IMR-90 (cell line): ENCODE measurements around the gene MS4A18. TPM values are rescaled to one million over a fixed set of nuclear protein-coding genes. Genes with fewer than 3 reads are reported as not detected.

Experiments used
- ATAC-seq: fragments of 200-7000 bp; cut with Tn5 transposase; 2 replicates; pipeline ENCODE4 v1.9.1; 2020; ENCODE audit warnings: low read depth, mild to moderate bottlenecking, moderate library complexity
- BruUV-seq: library from RNA; stranded (reverse); fragments of 400-500 nt; replicated peaks from 2 replicates; lab custom pipeline; 2021; lab: Mats Ljungman, UMichigan
- CTCF ChIA-PET: fragments of 300-600 bp; formaldehyde crosslinking; extraction: SDS; loops from one replicate; lab custom pipeline; 2021; ENCODE audit warnings: antibody characterized with exemption; lab: Yijun Ruan, JAX
- POLR2A ChIA-PET: fragments of 300-600 bp; sonication (Branson Sonifier 250); formaldehyde crosslinking; loops from one replicate; lab custom pipeline; 2022; ENCODE audit warnings: antibody characterized with exemption; ENCODE audit not compliant: unreplicated experiment; lab: Charles Lee
- DNase-seq: peaks from one replicate; pipeline ENCODE4 v3.0.0; 2013
- H2AFZ ChIP-seq: replicated peaks from 2 replicates; pipeline ENCODE3; 2013; ENCODE audit warnings: low read length, mild to moderate bottlenecking; ENCODE audit not compliant: poor library complexity
- H2AK5ac ChIP-seq: 2 replicates; pipeline ENCODE4 v1.6.1; 2013; ENCODE audit warnings: low read depth, low read length, inconsistent platforms
- H2AK9ac ChIP-seq: replicated peaks from 2 replicates; pipeline ENCODE3; 2013; ENCODE audit warnings: mild to moderate bottlenecking, low read depth, low read length, moderate library complexity; ENCODE audit not compliant: poor library complexity
- H2BK120ac ChIP-seq: 2 replicates; pipeline ENCODE4 v1.6.1; 2013; ENCODE audit warnings: low read depth, low read length, inconsistent platforms
- H2BK15ac ChIP-seq: 3 replicates; pipeline ENCODE4 v1.6.1; 2013; ENCODE audit warnings: low read depth, low read length, inconsistent platforms
- H2BK20ac ChIP-seq: 2 replicates; pipeline ENCODE4 v1.6.1; 2013; ENCODE audit warnings: low read depth, mild to moderate bottlenecking, inconsistent platforms, low read length, moderate library complexity
- H2BK5ac ChIP-seq: 2 replicates; pipeline ENCODE4 v1.6.1; 2013; ENCODE audit warnings: mild to moderate bottlenecking, low read depth, low read length, inconsistent platforms; ENCODE audit not compliant: poor library complexity, severe bottlenecking
- H3K14ac ChIP-seq: replicated peaks from 2 replicates; pipeline ENCODE4 v1.6.1; 2013; ENCODE audit warnings: low read depth, low read length, inconsistent platforms
- H3K18ac ChIP-seq: 2 replicates; pipeline ENCODE4 v1.6.1; 2013; ENCODE audit warnings: low read depth, low read length, control low read depth
- H3K23ac ChIP-seq: 2 replicates; pipeline ENCODE4 v1.6.1; 2013; ENCODE audit warnings: low read depth, low read length, inconsistent platforms
- H3K27ac ChIP-seq: 2 replicates; pipeline ENCODE4 v1.5.1; 2013; ENCODE audit warnings: mild to moderate bottlenecking, control low read depth, low read length; ENCODE audit not compliant: insufficient read depth
- H3K27me3 ChIP-seq: 2 replicates; pipeline ENCODE4 v1.6.1; 2013; ENCODE audit warnings: low read length; ENCODE audit not compliant: control insufficient read depth, insufficient read depth
- H3K36me3 ChIP-seq: 2 replicates; pipeline ENCODE4 v1.6.1; 2013; ENCODE audit warnings: low read length, mixed read lengths; ENCODE audit not compliant: control insufficient read depth, insufficient read depth
- H3K4ac ChIP-seq: 2 replicates; pipeline ENCODE4 v1.6.1; 2013; ENCODE audit warnings: low read depth, low read length, inconsistent platforms
- H3K4me1 ChIP-seq: 2 replicates; pipeline ENCODE4 v1.6.1; 2013; ENCODE audit warnings: low read length, mixed read lengths; ENCODE audit not compliant: control insufficient read depth, insufficient read depth
- H3K4me2 ChIP-seq: 2 replicates; pipeline ENCODE4 v1.6.1; 2013; ENCODE audit warnings: low read depth, mild to moderate bottlenecking, control low read depth, low read length, moderate library complexity
- H3K4me3 ChIP-seq: 2 replicates; pipeline ENCODE4 v1.5.1; 2013; ENCODE audit warnings: low read depth, mild to moderate bottlenecking, control low read depth, low read length, moderate library complexity; ENCODE audit not compliant: insufficient read depth
- H3K56ac ChIP-seq: 2 replicates; pipeline ENCODE4 v1.6.1; 2013; ENCODE audit warnings: low read length, inconsistent platforms; ENCODE audit not compliant: insufficient read depth; ENCODE audit errors: extremely low read depth
- H3K79me1 ChIP-seq, 2 experiments: 2 replicates each; pipeline ENCODE4 v1.6.1; 2013; ENCODE audit warnings: low read length in 2 of 2, inconsistent platforms in 1 of 2, low read depth in 1 of 2
- H3K9ac ChIP-seq: 2 replicates; pipeline ENCODE4 v1.6.1; 2013; ENCODE audit warnings: low read depth, low read length, control low read depth
- H3K9me1 ChIP-seq: 2 replicates; pipeline ENCODE4 v1.6.1; 2013; ENCODE audit warnings: low read length, inconsistent platforms; ENCODE audit not compliant: insufficient read depth
- H3K9me3 ChIP-seq: 2 replicates; pipeline ENCODE4 v1.6.1; 2013; ENCODE audit warnings: low read length; ENCODE audit not compliant: control insufficient read depth, insufficient read depth
- H4K20me1 ChIP-seq: 2 replicates; pipeline ENCODE4 v1.6.1; 2013; ENCODE audit warnings: low read length, inconsistent platforms; ENCODE audit not compliant: insufficient read depth
- H4K5ac ChIP-seq: 2 replicates; pipeline ENCODE4 v1.6.1; 2013; ENCODE audit warnings: mild to moderate bottlenecking, low read depth, low read length, control low read depth
- H4K8ac ChIP-seq, 2 experiments: 2 replicates each; pipeline ENCODE4 v1.6.1; 2013; ENCODE audit warnings: low read depth in 2 of 2, low read length in 2 of 2, control low read depth in 1 of 2, inconsistent platforms in 1 of 2
- H4K91ac ChIP-seq: 2 replicates; pipeline ENCODE4 v1.6.1; 2013; ENCODE audit warnings: low read depth, low read length, inconsistent platforms; ENCODE audit not compliant: insufficient read depth
- BHLHE40 ChIP-seq: fragments of 150-350 bp; IDR thresholded peaks from 2 replicates; pipeline ENCODE4 v1.6.1; 2016; ENCODE audit warnings: mild to moderate bottlenecking, low read depth, low read length
- CEBPB ChIP-seq: IDR thresholded peaks from 2 replicates; pipeline ENCODE4 v1.6.1; 2012; ENCODE audit warnings: low read depth, low read length, improper control_type of control experiment
- CHD1 ChIP-seq: IDR thresholded peaks from 2 replicates; pipeline ENCODE4 v1.6.1; 2012; ENCODE audit warnings: low read depth, low read length, improper control_type of control experiment
- CTCF ChIP-seq: conservative IDR thresholded peaks from 2 replicates; pipeline ENCODE4 v1.5.1; 2012; ENCODE audit warnings: mild to moderate bottlenecking, low read depth, low read length, improper control_type of control experiment
- ELK1 ChIP-seq: fragments of 150-350 bp; IDR thresholded peaks from 2 replicates; pipeline ENCODE4 v1.6.1; 2016; ENCODE audit warnings: low read depth, mild to moderate bottlenecking, low read length, moderate library complexity, borderline replicate concordance
- FOS ChIP-seq: fragments of 150-350 bp; IDR thresholded peaks from 2 replicates; pipeline ENCODE4 v1.6.1; 2016; ENCODE audit warnings: low read depth, low read length
- MAFK ChIP-seq: IDR thresholded peaks from 2 replicates; pipeline ENCODE4 v1.6.1; 2012; ENCODE audit warnings: low read depth, low read length, improper control_type of control experiment
- MXI1 ChIP-seq: IDR thresholded peaks from 2 replicates; pipeline ENCODE4 v1.6.1; 2012; ENCODE audit warnings: low read depth, mild to moderate bottlenecking, low read length, moderate library complexity, borderline replicate concordance
- POLR2A ChIP-seq: IDR thresholded peaks from 2 replicates; pipeline ENCODE4 v1.6.1; 2012; ENCODE audit warnings: mild to moderate bottlenecking, low read depth, low read length
- RAD21 ChIP-seq: IDR thresholded peaks from 2 replicates; pipeline ENCODE4 v1.6.1; 2012; ENCODE audit warnings: low read length, improper control_type of control experiment
- RCOR1 ChIP-seq: IDR thresholded peaks from 2 replicates; pipeline ENCODE4 v1.6.1; 2012; ENCODE audit warnings: mild to moderate bottlenecking, low read length, improper control_type of control experiment; ENCODE audit not compliant: insufficient replicate concordance
- RFX5 ChIP-seq: IDR thresholded peaks from 2 replicates; pipeline ENCODE4 v1.8.0; 2012; ENCODE audit warnings: low read depth, mild to moderate bottlenecking, low read length, moderate library complexity
- SMC3 ChIP-seq: fragments of 150-350 bp; IDR thresholded peaks from 2 replicates; pipeline ENCODE4 v1.6.1; 2016; ENCODE audit warnings: low read depth, mild to moderate bottlenecking, antibody characterized with exemption, low read length, moderate library complexity
- WGBS, 2 experiments: methylation state at CpG; one replicate each; pipeline versions ENCODE4 v1.1.5 to v1.1.7; 2013; ENCODE audit warnings: missing lambda C conversion rate in 2 of 2; ENCODE audit not compliant: insufficient read length in 1 of 2; ENCODE audit errors: extremely low coverage in 2 of 2; 5-methylcytosine and 5-hydroxymethylcytosine counted together
- dilution Hi-C: fragments of 300-500 bp; cut with HindIII; formaldehyde crosslinking; loops from one replicate; pipeline ENCODE4 v1.14.3; 2018; ENCODE audit warnings: low sequenced_read_pairs; ENCODE audit not compliant: unreplicated experiment
- in situ Hi-C: fragments of 300-500 bp; cut with MboI; formaldehyde crosslinking; loops from 3 replicates; pipeline ENCODE4 v1.14.3; 2019; ENCODE audit warnings: low sequenced_read_pairs, inconsistent platforms, mixed read lengths
- intact Hi-C: fragments of 100-400 bp; cut with micrococcal nuclease; formaldehyde crosslinking; loops from 2 replicates; pipeline ENCODE4 v1.10.0; 2022
- polyA plus RNA-seq, 3 experiments: library from polyadenylated mRNA; depleted of rRNA; stranded (reverse); fragments of >200 nt; gene quantifications; 2 replicates each; pipeline ENCODE4 v1.2.3, GENCODE V29; 2012; ENCODE audit warnings: low replicate concordance in 1 of 3
- total RNA-seq: library from RNA; depleted of rRNA; stranded (reverse); fragments of >200 nt; gene quantifications from 2 replicates; pipeline ENCODE4 v1.2.3, GENCODE V29; 2012

The MS4A18 gene
- total and polyA plus RNA-seq, 2 of the 4 experiments (the other 2 are of a cell fraction), result not detected

DNA sequence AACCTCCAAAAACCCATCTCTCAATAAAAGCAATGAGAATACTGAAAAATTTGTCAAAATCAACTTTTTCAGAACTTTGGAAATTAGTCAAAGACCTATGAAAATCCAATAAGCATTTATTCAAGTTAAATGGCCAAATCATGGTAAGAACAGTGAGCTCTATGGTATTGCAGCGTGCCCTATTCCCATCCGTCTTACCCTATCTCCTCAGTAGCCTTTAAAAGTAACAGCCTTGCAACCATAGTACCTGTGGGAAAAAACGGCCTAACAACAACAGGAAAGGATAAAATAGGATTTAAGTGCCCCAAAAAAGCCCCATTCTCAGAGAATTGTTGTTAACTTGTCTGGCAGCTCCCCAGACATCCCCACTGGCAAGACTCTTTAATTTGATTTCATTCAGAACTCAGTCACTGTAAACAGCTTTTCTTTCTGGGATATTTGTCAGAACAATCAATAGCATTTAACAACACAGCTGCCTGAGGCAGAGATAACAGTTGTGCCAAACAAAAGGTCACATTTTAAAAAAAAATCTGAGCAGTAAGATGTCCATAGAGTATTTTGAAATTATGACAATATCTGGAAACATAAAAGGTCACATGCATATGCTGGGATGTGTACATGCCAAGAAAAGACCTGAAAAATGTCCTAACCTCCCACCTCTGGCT lies 43.9 kb upstream of the MS4A18 start:
- dilution Hi-C loops (no loop called here), in situ Hi-C loops (no loop called here), intact Hi-C loops (no loop called here)
- Histone ChIP-seq H4K8ac (no peak overlapping the region), H3K36me3 (no peaks in the 10 kb centered on the region), H4K91ac (no peak overlapping the region), H3K14ac (no peak overlapping the region), H3K23ac (no peak overlapping the region), H3K9me3 (peaks cover 6% of the 10 kb centered on the region), H3K4me2 (no peak overlapping the region), H3K27me3 (no peaks in the 10 kb centered on the region), H2BK120ac (no peak overlapping the region), H3K9me1 (no peaks in the 10 kb centered on the region), H3K18ac (no peak overlapping the region), H3K56ac (no peak overlapping the region), H4K20me1 (no peaks in the 10 kb centered on the region), H3K79me1 (no peaks in the 10 kb centered on the region), H2BK15ac (no peak overlapping the region), H4K5ac (no peak overlapping the region), H2BK5ac (no peak overlapping the region), H3K9ac (no peak overlapping the region), H2AK9ac (no peak overlapping the region), H3K4me1 (no peaks in the 10 kb centered on the region), H3K27ac (no peak overlapping the region), H3K4me3 (no peak overlapping the region), H3K4ac (no peak overlapping the region), H2AFZ (no peak overlapping the region), H2AK5ac (no peak overlapping the region), H2BK20ac (no peak overlapping the region)
- ChIA-PET POLR2A (no interaction called here), CTCF (no interaction called here)
- TF ChIP-seq ELK1, result no peak
- no peak for TF ChIP-seq CHD1
- TF ChIP-seq BHLHE40, result no peak
- TF ChIP-seq FOS, result no peak
- TF ChIP-seq POLR2A, result no peak
- no peak for TF ChIP-seq MXI1
- TF ChIP-seq RAD21, result no peak
- no peak for TF ChIP-seq CTCF
- no peak for TF ChIP-seq RFX5
- no peak for TF ChIP-seq SMC3
- TF ChIP-seq CEBPB, result no peak
- TF ChIP-seq RCOR1, result no peak
- no peak for TF ChIP-seq MAFK
- WGBS, 2 experiments, result no CpG with 5 or more reads among the region's 3 CpGs
- DNase-seq, result no peak
- no peak for ATAC-seq
- no TSS peak for BruUV-seq
